ENCODE results near the gene ZFY. TPM values are rescaled to one million over a fixed set of nuclear protein-coding genes. Genes with fewer than 3 reads are reported as not detected.

ZFY gene
- total and polyA plus RNA-seq, 10 of the 15 experiments (the other 5 are each of a cell fraction or from before 2014, with no cell fraction given): not detected

GRCh38 chrY:3023606-3024005 is 88.4 kb downstream of the ZFY start:
- ATAC-seq: no peak
- no peaks in the 10 kb centered on the region for H3K4me1 ChIP-seq (ENCODE audit: control insufficient read depth, insufficient read depth, low read length)
- intact Hi-C loops (cut with micrococcal nuclease; ENCODE audit: unreplicated experiment): no loop called here
- in situ Hi-C loops (cut with MboI): no loop called here
- no peak overlapping the region for H3K4me2 ChIP-seq (ENCODE audit: control insufficient read depth, insufficient read depth)
- SMC1A ChIA-PET (ENCODE audit: uncharacterized antibody, unreplicated experiment): no interaction called here
- POLR2A ChIA-PET: no interaction called here
- H3K79me2 ChIP-seq (ENCODE audit: control insufficient read depth, insufficient read depth, low read length): no peaks in the 10 kb centered on the region
- DNase-seq (ENCODE audit: low read depth, low spot score): no peak
- no peak overlapping the region for H3K9ac ChIP-seq (ENCODE audit: control insufficient read depth, insufficient read depth, low read length)
- FAIRE-seq: no peak
- TF ChIP-seq EP300 (IDR thresholded peaks at IDR 0.05; ENCODE audit: borderline replicate concordance in 1 of 2, control insufficient read depth in 1 of 2, low read depth in 2 of 2, low read length in 2 of 2) (no peak), NR2C2 (IDR thresholded peaks at IDR 0.05; ENCODE audit: borderline replicate concordance, control insufficient read depth, insufficient read length, low read depth) (no peak), ZNF207 (IDR thresholded peaks at IDR 0.05; ENCODE audit: borderline replicate concordance) (no peak), YBX1 (IDR thresholded peaks at IDR 0.05) (no peak), NFYA (IDR thresholded peaks at IDR 0.05; ENCODE audit: borderline replicate concordance, low read depth, low read length) (no peak), SKIL (IDR thresholded peaks at IDR 0.05; ENCODE audit: low read depth, poor library complexity, severe bottlenecking) (no peak), MEF2A (IDR thresholded peaks at IDR 0.05; ENCODE audit: insufficient read depth, low read depth, low read length) (no peak), CBFB (IDR thresholded peaks at IDR 0.05; ENCODE audit: low read depth) (no peak), BCL11A (IDR thresholded peaks at IDR 0.05; ENCODE audit: low read depth, low read length) (no peak), NBN (IDR thresholded peaks at IDR 0.05) (no peak), SUPT20H (IDR thresholded peaks at IDR 0.05; ENCODE audit: borderline replicate concordance, control insufficient read depth, low read depth, low read length) (no peak), RCOR1 (conservative IDR thresholded peaks at IDR 0.05; ENCODE audit: low read depth, low read length) (no peak), KDM1A (IDR thresholded peaks at IDR 0.05; ENCODE audit: borderline replicate concordance) (no peak), IKZF2 (IDR thresholded peaks at IDR 0.05) (no peak)
- TF ChIP-seq, protein P1, sequence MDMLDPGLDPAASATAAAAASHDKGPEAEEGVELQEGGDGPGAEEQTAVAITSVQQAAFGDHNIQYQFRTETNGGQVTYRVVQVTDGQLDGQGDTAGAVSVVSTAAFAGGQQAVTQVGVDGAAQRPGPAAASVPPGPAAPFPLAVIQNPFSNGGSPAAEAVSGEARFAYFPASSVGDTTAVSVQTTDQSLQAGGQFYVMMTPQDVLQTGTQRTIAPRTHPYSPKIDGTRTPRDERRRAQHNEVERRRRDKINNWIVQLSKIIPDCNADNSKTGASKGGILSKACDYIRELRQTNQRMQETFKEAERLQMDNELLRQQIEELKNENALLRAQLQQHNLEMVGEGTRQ (IDR thresholded peaks at IDR 0.05; ENCODE audit: borderline replicate concordance, low read depth, low read length): no peak
- H3K4me3 ChIP-seq: no peak overlapping the region
- RAD21 ChIA-PET (ENCODE audit: unreplicated experiment): no interaction called here
- CTCF ChIA-PET: no interaction called here
- no peaks in the 10 kb centered on the region for H3K27me3 ChIP-seq (replicated peaks in 1 of 2; ENCODE audit: control insufficient read depth in 2 of 2, insufficient read depth in 2 of 2, low read length in 1 of 2)
- H3K36me3 ChIP-seq (ENCODE audit: control insufficient read depth in 2 of 2, insufficient read depth in 2 of 2, low read length in 1 of 2): no peaks in the 10 kb centered on the region
- WGBS (ENCODE audit: insufficient coverage, insufficient replicate concordance, low lambda C conversion rate, missing lambda C conversion rate): no CpG with 5 or more reads among the region's 2 CpGs
- H3K27ac ChIP-seq (ENCODE audit: control insufficient read depth, insufficient read depth): no peak overlapping the region
- BruUV-seq (replicated peaks): no TSS peak
- no peak overlapping the region for H2AFZ ChIP-seq (ENCODE audit: control insufficient read depth, low read depth, low read length)
- H3K9me3 ChIP-seq (replicated peaks; ENCODE audit: control insufficient read depth, insufficient read depth, low read length): no peaks in the 10 kb centered on the region
- no peaks in the 10 kb centered on the region for H4K20me1 ChIP-seq (ENCODE audit: control insufficient read depth, insufficient read depth)
